Smooth muscle cell (in vitro differentiated cells): ENCODE results near the gene SYNPO2L. TPM values are rescaled to one million over a fixed set of nuclear protein-coding genes. Genes with fewer than 3 reads are reported as not detected.

Source experiments
- polyA plus RNA-seq: library from polyadenylated mRNA; unstranded; fragments of >200 nt; fragmentation: Nextera tagmentation; extraction: Ambion mirVana; gene quantifications from 2 replicates; pipeline ENCODE4 v1.2.1, GENCODE V29; 2016
- total RNA-seq: library from RNA; depleted of rRNA; stranded (reverse); fragments of >200 nt; gene quantifications from 2 replicates; pipeline ENCODE4 v1.2.3, GENCODE V29; 2014

Gene SYNPO2L
- total and polyA plus RNA-seq, 2 experiments from 2014 or later, result 0.25 TPM; not detected in 1

Other genes starting within 250 kb of the SYNPO2L start
- 54.4 and 57.6 TPM in 2 replicates for gene ANXA7, start 242.0 kb downstream of the SYNPO2L start, total RNA-seq
- 52.6 and 59.1 TPM in 2 replicates for gene ANXA7, start 242.0 kb downstream of the SYNPO2L start, polyA plus RNA-seq
- 2.4 and 3.5 TPM in 2 replicates for gene MSS51, start 222.5 kb downstream of the SYNPO2L start, total RNA-seq
- 0.66 and 0.92 TPM in 2 replicates for gene MSS51, start 222.5 kb downstream of the SYNPO2L start, polyA plus RNA-seq
- 53.0 and 61.9 TPM in 2 replicates for gene PPP3CB, start 160.0 kb downstream of the SYNPO2L start, total RNA-seq
- gene PPP3CB, start 160.0 kb downstream of the SYNPO2L start, polyA plus RNA-seq, result 14.9 and 15.1 TPM in 2 replicates
- 8.2 and 10.2 TPM in 2 replicates for gene USP54, start 64.7 kb downstream of the SYNPO2L start, total RNA-seq
- gene USP54, start 64.7 kb downstream of the SYNPO2L start, polyA plus RNA-seq, result 3.1 and 6.8 TPM in 2 replicates
- gene MYOZ1, start 14.6 kb downstream of the SYNPO2L start, total RNA-seq, result 2.4 and 3.9 TPM in 2 replicates
- 1.7 and 5.6 TPM in 2 replicates for gene MYOZ1, start 14.6 kb downstream of the SYNPO2L start, polyA plus RNA-seq
- gene AGAP5, start 42.1 kb upstream of the SYNPO2L start, total RNA-seq, result 4.1 and 7.8 TPM in 2 replicates
- gene AGAP5, start 42.1 kb upstream of the SYNPO2L start, polyA plus RNA-seq, result 1.4 and 3.2 TPM in 2 replicates
- 50.3 and 54.7 TPM in 2 replicates for gene SEC24C, start 88.3 kb upstream of the SYNPO2L start, total RNA-seq
- gene SEC24C, start 88.3 kb upstream of the SYNPO2L start, polyA plus RNA-seq, result 36.4 and 41.5 TPM in 2 replicates
- gene CHCHD1, start 126.0 kb upstream of the SYNPO2L start, total RNA-seq, result 51.7 and 65.9 TPM in 2 replicates
- 67.8 and 68.3 TPM in 2 replicates for gene CHCHD1, start 126.0 kb upstream of the SYNPO2L start, polyA plus RNA-seq
- gene ZSWIM8, start 129.6 kb upstream of the SYNPO2L start, total RNA-seq, result 44.8 and 83.9 TPM in 2 replicates
- gene ZSWIM8, start 129.6 kb upstream of the SYNPO2L start, polyA plus RNA-seq, result 48.3 and 66.9 TPM in 2 replicates
- gene NDST2, start 155.6 kb upstream of the SYNPO2L start, total RNA-seq, result 12.4 and 13.3 TPM in 2 replicates
- gene NDST2, start 155.6 kb upstream of the SYNPO2L start, polyA plus RNA-seq, result 11.1 and 15.2 TPM in 2 replicates
- 10.5 and 10.8 TPM in 2 replicates for gene CAMK2G, start 218.5 kb upstream of the SYNPO2L start, total RNA-seq
- gene CAMK2G, start 218.5 kb upstream of the SYNPO2L start, polyA plus RNA-seq, result 2.2 and 4.0 TPM in 2 replicates